KMS-11 (cell line): ENCODE measurements around the gene PDE5A.

Experiments used
- H2AFZ ChIP-seq: fragments of 200-600 bp; sonication (generic); 2 replicates; pipeline ENCODE4 v1.6.1; 2016; ENCODE audit warnings: antibody characterized with exemption, mixed run types, low read depth
- H3K27ac ChIP-seq: fragments of 200-600 bp; sonication (generic); 2 replicates; pipeline ENCODE4 v1.6.1; 2016; ENCODE audit warnings: mild to moderate bottlenecking, mixed run types
- H3K27me3 ChIP-seq: fragments of 200-600 bp; sonication (generic); 2 replicates; pipeline ENCODE4 v1.6.1; 2017; ENCODE audit warnings: mild to moderate bottlenecking, low read depth, mixed run types, moderate library complexity; ENCODE audit not compliant: insufficient read depth
- H3K36me3 ChIP-seq: fragments of 200-600 bp; sonication (generic); 2 replicates; pipeline ENCODE4 v1.6.1; 2017; ENCODE audit warnings: mild to moderate bottlenecking, mixed run types; ENCODE audit not compliant: insufficient read depth
- H3K4me1 ChIP-seq: fragments of 200-600 bp; sonication (generic); 2 replicates; pipeline ENCODE4 v1.6.1; 2016; ENCODE audit warnings: mild to moderate bottlenecking, low read depth, mixed run types; ENCODE audit not compliant: poor library complexity, severe bottlenecking
- H3K4me2 ChIP-seq: fragments of 200-600 bp; sonication (generic); 2 replicates; pipeline ENCODE4 v1.7.0; 2016; ENCODE audit warnings: mild to moderate bottlenecking, mixed run types
- H3K4me3 ChIP-seq: fragments of 200-600 bp; sonication (generic); IDR thresholded peaks from 2 replicates; pipeline ENCODE4 v1.6.1; 2017; ENCODE audit warnings: low read depth, low read length, mixed read lengths; ENCODE audit not compliant: insufficient read depth
- H3K79me2 ChIP-seq: fragments of 200-600 bp; sonication (generic); 2 replicates; pipeline ENCODE4 v1.6.1; 2016; ENCODE audit warnings: low read depth, mixed run types; ENCODE audit not compliant: insufficient read depth
- H3K9ac ChIP-seq: fragments of 200-600 bp; sonication (generic); 2 replicates; pipeline ENCODE4 v1.6.1; 2016; ENCODE audit warnings: mild to moderate bottlenecking, mixed run types
- H4K20me1 ChIP-seq: fragments of 200-600 bp; sonication (generic); 2 replicates; pipeline ENCODE4 v1.6.1; 2016; ENCODE audit warnings: mild to moderate bottlenecking, mixed run types; ENCODE audit not compliant: insufficient read depth
- CTCF ChIP-seq: fragments of 200-600 bp; sonication (generic); conservative IDR thresholded peaks from 2 replicates; pipeline ENCODE4 v1.6.1; 2017; ENCODE audit warnings: low read depth, mild to moderate bottlenecking, antibody characterized with exemption, low read length, moderate library complexity, mixed read lengths

Gene PDE5A

GRCh38 chr4:119525771-119526712 is 102.6 kb downstream of the PDE5A start:
- Histone ChIP-seq H3K4me1 (no peaks in the 10 kb centered on the region), H3K36me3 (no peaks in the 10 kb centered on the region), H2AFZ (no peak overlapping the region), H3K9ac (no peak overlapping the region), H3K4me2 (no peak overlapping the region), H3K27ac (no peak overlapping the region), H3K27me3 (no peaks in the 10 kb centered on the region), H3K79me2 (no peaks in the 10 kb centered on the region), H3K4me3 (no peak overlapping the region), H4K20me1 (no peaks in the 10 kb centered on the region)
- no peak for TF ChIP-seq CTCF

- no peak overlapping the region for H3K9ac ChIP-seq
- no peaks in the 10 kb centered on the region for H3K27me3 ChIP-seq
- TF ChIP-seq CTCF = no peak
- no peak overlapping the region for H2AFZ ChIP-seq
- H3K36me3 ChIP-seq = no peaks in the 10 kb centered on the region
- no peak overlapping the region for H3K27ac ChIP-seq
- no peaks in the 10 kb centered on the region for H3K79me2 ChIP-seq
- no peak overlapping the region for H3K4me2 ChIP-seq
- no peaks in the 10 kb centered on the region for H3K4me1 ChIP-seq
- H3K4me3 ChIP-seq = no peak overlapping the region
- no peaks in the 10 kb centered on the region for H4K20me1 ChIP-seq
Measured at GRCh38 chr4:119525005-119525749, 103.4 kb downstream of the PDE5A start.

GRCh38 chr4:119523399-119523798 is 105.2 kb downstream of the PDE5A start:
- no peaks in the 10 kb centered on the region for H3K27me3 ChIP-seq
- no peak overlapping the region for H3K4me3 ChIP-seq
- no peaks in the 10 kb centered on the region for H3K36me3 ChIP-seq
- H3K27ac ChIP-seq = no peak overlapping the region
- H3K4me2 ChIP-seq = no peak overlapping the region
- no peaks in the 10 kb centered on the region for H3K79me2 ChIP-seq
- no peak overlapping the region for H3K9ac ChIP-seq
- H2AFZ ChIP-seq = no peak overlapping the region
- no peak for TF ChIP-seq CTCF
- no peaks in the 10 kb centered on the region for H4K20me1 ChIP-seq
- H3K4me1 ChIP-seq = no peaks in the 10 kb centered on the region

GRCh38 chr4:119521268-119521667 is 107.3 kb downstream of the PDE5A start:
- Histone ChIP-seq H3K4me1 (no peaks in the 10 kb centered on the region), H3K27me3 (no peaks in the 10 kb centered on the region), H3K79me2 (no peaks in the 10 kb centered on the region), H3K4me2 (no peak overlapping the region), H4K20me1 (no peaks in the 10 kb centered on the region), H3K4me3 (no peak overlapping the region), H3K27ac (no peak overlapping the region), H2AFZ (no peak overlapping the region), H3K36me3 (no peaks in the 10 kb centered on the region), H3K9ac (no peak overlapping the region)
- no peak for TF ChIP-seq CTCF
